A204.1 (cell line): ENCODE results near the gene TELO2.

Experiments used
- FAIRE-seq: peaks from 2 replicates; lab custom pipeline; 2012; peaks lifted over from hg19 to GRCh38; lab: Jason Lieb, UNC

The TELO2 gene

GRCh38 chr16:1556254-1556653 is 63.1 kb downstream of the TELO2 start:
- FAIRE-seq: no peak

- no peak for FAIRE-seq
These were observed 63.9 kb downstream of the TELO2 start for GRCh38 chr16:1557074-1557473.

- FAIRE-seq: no peak
These were observed 64.4 kb downstream of the TELO2 start for GRCh38 chr16:1557576-1557975.

GRCh38 chr16:1559446-1559975 is 66.4 kb downstream of the TELO2 start:
- no peak for FAIRE-seq
